Endothelial cell of umbilical vein (primary cell): ENCODE data around the gene TBC1D24.

Experiments used
- POLR2A ChIP-seq: IDR thresholded peaks from 2 replicates; pipeline ENCODE4 v1.6.1; 2012; ENCODE audit warnings: low read depth, mild to moderate bottlenecking, control low read depth, low read length
- TF ChIP-seq, protein P1 (sequence below), 2 donors: IDR thresholded peaks; 1 replicate in 1 of 2; 2 replicates in 1 of 2; pipeline ENCODE4 v1.5.1; 2011; ENCODE audit warnings: low read length in 2 of 2, mild to moderate bottlenecking in 2 of 2, moderate library complexity in 2 of 2, control low read depth in 1 of 2, inconsistent platforms in 1 of 2, low read depth in 1 of 2; ENCODE audit not compliant: insufficient read depth in 1 of 2; ENCODE audit errors: extremely low read depth in 1 of 2

DNA sequence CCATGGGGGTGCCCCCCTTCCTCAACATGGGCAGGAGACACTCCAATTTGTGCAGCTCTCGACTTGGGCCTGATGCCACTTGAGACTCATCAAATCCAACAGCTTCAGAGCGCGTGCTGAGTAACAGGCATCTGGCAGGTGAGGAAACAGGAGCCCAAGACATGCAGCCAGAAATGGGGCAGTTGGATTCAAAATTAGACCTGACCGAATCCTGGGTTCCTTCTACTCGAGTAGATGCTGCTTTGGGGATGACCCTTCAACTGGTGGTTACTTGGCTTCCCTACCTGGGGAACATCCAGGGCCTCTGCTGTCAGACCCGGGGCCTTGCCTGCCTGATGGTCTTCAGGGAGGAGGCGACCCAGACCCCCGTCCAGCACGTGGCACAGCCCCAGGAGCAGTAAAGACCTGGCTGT is 4.3 kb upstream of the TBC1D24 start:
- TF ChIP-seq POLR2A = no peak
- TF ChIP-seq, protein P1, sequence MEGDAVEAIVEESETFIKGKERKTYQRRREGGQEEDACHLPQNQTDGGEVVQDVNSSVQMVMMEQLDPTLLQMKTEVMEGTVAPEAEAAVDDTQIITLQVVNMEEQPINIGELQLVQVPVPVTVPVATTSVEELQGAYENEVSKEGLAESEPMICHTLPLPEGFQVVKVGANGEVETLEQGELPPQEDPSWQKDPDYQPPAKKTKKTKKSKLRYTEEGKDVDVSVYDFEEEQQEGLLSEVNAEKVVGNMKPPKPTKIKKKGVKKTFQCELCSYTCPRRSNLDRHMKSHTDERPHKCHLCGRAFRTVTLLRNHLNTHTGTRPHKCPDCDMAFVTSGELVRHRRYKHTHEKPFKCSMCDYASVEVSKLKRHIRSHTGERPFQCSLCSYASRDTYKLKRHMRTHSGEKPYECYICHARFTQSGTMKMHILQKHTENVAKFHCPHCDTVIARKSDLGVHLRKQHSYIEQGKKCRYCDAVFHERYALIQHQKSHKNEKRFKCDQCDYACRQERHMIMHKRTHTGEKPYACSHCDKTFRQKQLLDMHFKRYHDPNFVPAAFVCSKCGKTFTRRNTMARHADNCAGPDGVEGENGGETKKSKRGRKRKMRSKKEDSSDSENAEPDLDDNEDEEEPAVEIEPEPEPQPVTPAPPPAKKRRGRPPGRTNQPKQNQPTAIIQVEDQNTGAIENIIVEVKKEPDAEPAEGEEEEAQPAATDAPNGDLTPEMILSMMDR (IDR thresholded peaks at IDR 0.05; ENCODE audit: extremely low read depth in 1 of 2, insufficient read depth in 1 of 2, low read depth in 1 of 2, low read length in 2 of 2) = no peak
